ENCODE results near the gene NUAK1.

GRCh38 chr12:106119301-106119700, 19.5 kb downstream of the NUAK1 start:
- TF ChIP-seq CTCF (conservative IDR thresholded peaks at IDR 0.05) (no peak), ZFX (IDR thresholded peaks at IDR 0.05) (no peak)

Measured in C4-2B (cell line).